ENCODE results near the gene CSTF3. TPM values are rescaled to one million over a fixed set of nuclear protein-coding genes. Genes with fewer than 3 reads are reported as not detected.

CSTF3 gene
- polyA plus RNA-seq, 1 donor (not counting 4 experiments of a cell fraction or from before 2014, with no cell fraction given): 41.1 TPM

GRCh38 chr11:33134276-33134675 lies 27.0 kb downstream of the CSTF3 start:
- H3K4me3 ChIP-seq (ENCODE audit: control insufficient read depth in 2 of 3, extremely low read depth in 1 of 3, insufficient read depth in 2 of 3, low read depth in 1 of 3, low read length in 3 of 3): no peak overlapping the region
- H3K27ac ChIP-seq (ENCODE audit: control insufficient read depth, insufficient read depth, low read length): no peak overlapping the region
- DNase-seq (ENCODE audit: low read depth, low spot score): no peak
- TF ChIP-seq, protein P1, sequence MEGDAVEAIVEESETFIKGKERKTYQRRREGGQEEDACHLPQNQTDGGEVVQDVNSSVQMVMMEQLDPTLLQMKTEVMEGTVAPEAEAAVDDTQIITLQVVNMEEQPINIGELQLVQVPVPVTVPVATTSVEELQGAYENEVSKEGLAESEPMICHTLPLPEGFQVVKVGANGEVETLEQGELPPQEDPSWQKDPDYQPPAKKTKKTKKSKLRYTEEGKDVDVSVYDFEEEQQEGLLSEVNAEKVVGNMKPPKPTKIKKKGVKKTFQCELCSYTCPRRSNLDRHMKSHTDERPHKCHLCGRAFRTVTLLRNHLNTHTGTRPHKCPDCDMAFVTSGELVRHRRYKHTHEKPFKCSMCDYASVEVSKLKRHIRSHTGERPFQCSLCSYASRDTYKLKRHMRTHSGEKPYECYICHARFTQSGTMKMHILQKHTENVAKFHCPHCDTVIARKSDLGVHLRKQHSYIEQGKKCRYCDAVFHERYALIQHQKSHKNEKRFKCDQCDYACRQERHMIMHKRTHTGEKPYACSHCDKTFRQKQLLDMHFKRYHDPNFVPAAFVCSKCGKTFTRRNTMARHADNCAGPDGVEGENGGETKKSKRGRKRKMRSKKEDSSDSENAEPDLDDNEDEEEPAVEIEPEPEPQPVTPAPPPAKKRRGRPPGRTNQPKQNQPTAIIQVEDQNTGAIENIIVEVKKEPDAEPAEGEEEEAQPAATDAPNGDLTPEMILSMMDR (optimal IDR thresholded peaks at IDR 0.05 in 1 of 3, IDR thresholded peaks at IDR 0.05 in 1 of 3, conservative IDR thresholded peaks at IDR 0.05 in 1 of 3; ENCODE audit: extremely low read depth in 1 of 3, insufficient read depth in 2 of 3, low read length in 3 of 3): no peak
- no peak for TF ChIP-seq EZH2 (IDR thresholded peaks at IDR 0.05; ENCODE audit: low read length)
- H4K20me1 ChIP-seq (ENCODE audit: control insufficient read depth, extremely low read depth, insufficient read depth, low read length): peaks cover 2% of the 10 kb centered on the region
- H3K9ac ChIP-seq (ENCODE audit: control insufficient read depth, extremely low read depth, insufficient read depth, low read length): no peak overlapping the region
- no peaks in the 10 kb centered on the region for H3K79me2 ChIP-seq (ENCODE audit: control insufficient read depth, insufficient read depth, low read length)
- no peaks in the 10 kb centered on the region for H3K9me3 ChIP-seq (ENCODE audit: control insufficient read depth, low read depth, low read length)
- H2AFZ ChIP-seq (ENCODE audit: control insufficient read depth, low read length): no peak overlapping the region
- H3K4me1 ChIP-seq (ENCODE audit: control insufficient read depth, extremely low read depth, insufficient read depth, low read length): no peaks in the 10 kb centered on the region
- no peaks in the 10 kb centered on the region for H3K9me1 ChIP-seq (ENCODE audit: control insufficient read depth, extremely low read depth, insufficient read depth, low read length)
- dilution Hi-C loops (cut with MboI; ENCODE audit: extremely low pct_ligation_motif_present, low sequenced_read_pairs): no loop called here
- H3K4me2 ChIP-seq (ENCODE audit: control insufficient read depth, extremely low read depth, insufficient read depth, low read depth, low read length): no peak overlapping the region
- no peaks in the 10 kb centered on the region for H3K27me3 ChIP-seq (ENCODE audit: control insufficient read depth, extremely low read depth, insufficient read depth, low read length)
- H3K36me3 ChIP-seq (ENCODE audit: control insufficient read depth in 2 of 2, extremely low read depth in 1 of 2, insufficient read depth in 2 of 2, low read length in 2 of 2): no peaks in the 10 kb centered on the region
- no peak for FAIRE-seq

- Histone ChIP-seq H3K4me2 (ENCODE audit: control insufficient read depth, extremely low read depth, insufficient read depth, low read depth, low read length) (no peak overlapping the region), H3K9me1 (ENCODE audit: control insufficient read depth, extremely low read depth, insufficient read depth, low read length) (no peaks in the 10 kb centered on the region), H3K36me3 (ENCODE audit: control insufficient read depth in 2 of 2, extremely low read depth in 1 of 2, insufficient read depth in 2 of 2, low read length in 2 of 2) (no peaks in the 10 kb centered on the region), H3K4me1 (ENCODE audit: control insufficient read depth, extremely low read depth, insufficient read depth, low read length) (no peaks in the 10 kb centered on the region), H3K27me3 (ENCODE audit: control insufficient read depth, extremely low read depth, insufficient read depth, low read length) (no peaks in the 10 kb centered on the region), H3K79me2 (ENCODE audit: control insufficient read depth, insufficient read depth, low read length) (no peaks in the 10 kb centered on the region), H4K20me1 (ENCODE audit: control insufficient read depth, extremely low read depth, insufficient read depth, low read length) (peaks cover under 1% of the 10 kb centered on the region), H3K9ac (ENCODE audit: control insufficient read depth, extremely low read depth, insufficient read depth, low read length) (no peak overlapping the region), H3K9me3 (ENCODE audit: control insufficient read depth, low read depth, low read length) (no peaks in the 10 kb centered on the region), H2AFZ (ENCODE audit: control insufficient read depth, low read length) (no peak overlapping the region), H3K4me3 (ENCODE audit: control insufficient read depth in 2 of 3, extremely low read depth in 1 of 3, insufficient read depth in 2 of 3, low read depth in 1 of 3, low read length in 3 of 3) (no peak overlapping the region), H3K27ac (ENCODE audit: control insufficient read depth, insufficient read depth, low read length) (no peak overlapping the region)
- dilution Hi-C loops (cut with MboI; ENCODE audit: extremely low pct_ligation_motif_present, low sequenced_read_pairs): no loop called here
- DNase-seq (ENCODE audit: low read depth, low spot score) (no peak), FAIRE-seq (no peak)
- TF ChIP-seq, protein P1 (optimal IDR thresholded peaks at IDR 0.05 in 1 of 3, IDR thresholded peaks at IDR 0.05 in 1 of 3, conservative IDR thresholded peaks at IDR 0.05 in 1 of 3; ENCODE audit: extremely low read depth in 1 of 3, insufficient read depth in 2 of 3, low read length in 3 of 3): no peak
Observed at GRCh38 chr11:33133761-33134160, 27.5 kb downstream of the CSTF3 start.

Measured in keratinocyte (primary cell).